AG04450 (cell line): Measurements from ENCODE around the gene IL25. TPM values are rescaled to one million over a fixed set of nuclear protein-coding genes. Genes with fewer than 3 reads are reported as not detected.

ENCODE experiments used
- CTCF ChIA-PET: fragments of 300-600, 350-600 bp; formaldehyde crosslinking; extraction: SDS; loops from one replicate; lab custom pipeline; 2022; ENCODE audit warnings: antibody characterized with exemption, inconsistent platforms; lab: Charles Lee
- POLR2A ChIA-PET: fragments of 350-600 bp; formaldehyde crosslinking; extraction: SDS; loops from one replicate; lab custom pipeline; 2021; ENCODE audit warnings: antibody characterized with exemption, inconsistent platforms; lab: Yijun Ruan, JAX
- DNase-seq: peaks from one replicate; pipeline ENCODE4 v3.0.0-alpha.2; 2011; ENCODE audit warnings: low read depth, low spot score
- H3K27ac ChIP-seq: one replicate; pipeline ENCODE4 v1.5.1; 2012; ENCODE audit warnings: low read depth, low read length, control low read depth
- H3K27me3 ChIP-seq: one replicate; pipeline ENCODE4 v1.6.0; 2012; ENCODE audit warnings: low read length; ENCODE audit not compliant: control insufficient read depth, insufficient read depth
- H3K4me3 ChIP-seq: 2 replicates; pipeline ENCODE4 v1.5.1; 2011; ENCODE audit warnings: mild to moderate bottlenecking, low read depth, low read length, control low read depth
- H3K9me3 ChIP-seq: 2 replicates; pipeline ENCODE4 v1.5.1; 2012; ENCODE audit warnings: low read length; ENCODE audit not compliant: control insufficient read depth, insufficient read depth
- CTCF ChIP-seq: IDR thresholded peaks from 2 replicates; pipeline ENCODE4 v1.5.1; 2011; ENCODE audit warnings: low read depth, low read length, control low read depth, inconsistent platforms
- polyA plus RNA-seq: library from polyadenylated mRNA; depleted of rRNA; stranded (reverse); fragments of >200 nt; gene quantifications from 2 replicates; pipeline ENCODE4 v1.2.3, GENCODE V29; 2011

Gene IL25
- polyA plus RNA-seq, 1 experiment: not detected

- TF ChIP-seq CTCF: no peak
- Histone ChIP-seq H3K27ac (no peak overlapping the region), H3K27me3 (peaks cover 17% of the 10 kb centered on the region), H3K9me3 (no peaks in the 10 kb centered on the region; the same call in 1 of the 2 replicates), H3K4me3 (no peak overlapping the region)
- no peak for DNase-seq
- ChIA-PET CTCF (no interaction called here), POLR2A (no interaction called here)
These were observed 35.7 kb downstream of the IL25 start for GRCh38 chr14:23408307-23408630.

DNA sequence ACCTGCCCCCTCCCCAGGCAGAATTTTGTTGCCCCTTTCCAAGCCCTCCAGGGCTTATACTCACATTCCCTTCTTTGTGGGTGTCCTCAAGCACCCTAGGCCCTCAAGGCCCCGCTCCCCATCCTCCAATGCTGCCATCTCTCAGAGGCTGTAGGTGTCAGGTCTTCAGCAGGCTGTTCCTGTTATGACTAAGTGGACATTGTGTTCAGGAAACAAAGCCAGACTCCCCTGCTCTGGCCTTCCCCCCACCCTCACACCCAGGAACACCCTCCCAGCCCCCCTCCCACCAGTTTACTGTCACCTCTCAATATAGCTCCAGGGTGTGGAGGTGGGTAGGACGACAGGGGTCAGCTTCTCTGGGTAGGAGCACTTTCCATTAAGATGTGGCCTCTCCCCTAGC is 36.9 kb downstream of the IL25 start:
- POLR2A ChIA-PET: no interaction called here
- Histone ChIP-seq H3K27ac (no peak overlapping the region), H3K9me3 (no peaks in the 10 kb centered on the region; the same call in 1 of the 2 replicates), H3K27me3 (peaks cover 15% of the 10 kb centered on the region), H3K4me3 (no peak overlapping the region)
- CTCF ChIA-PET: no interaction called here
- DNase-seq: no peak
- no peak for TF ChIP-seq CTCF

GRCh38 chr14:23409966-23410635 is 37.5 kb downstream of the IL25 start:
- H3K9me3 ChIP-seq: no peaks in the 10 kb centered on the region; the same call in 1 of the 2 replicates
- CTCF ChIA-PET: no interaction called here
- peaks cover 15% of the 10 kb centered on the region for H3K27me3 ChIP-seq
- H3K4me3 ChIP-seq: no peak overlapping the region
- POLR2A ChIA-PET: no interaction called here
- no peak for DNase-seq
- TF ChIP-seq CTCF: no peak
- H3K27ac ChIP-seq: no peak overlapping the region

- no peaks in the 10 kb centered on the region; the same call in 1 of the 2 replicates for H3K9me3 ChIP-seq
- ChIA-PET CTCF (no interaction called here), POLR2A (no interaction called here)
- no peak overlapping the region for H3K4me3 ChIP-seq
- H3K27ac ChIP-seq: no peak overlapping the region
- no peak for DNase-seq
- peaks cover 15% of the 10 kb centered on the region for H3K27me3 ChIP-seq
- TF ChIP-seq CTCF: no peak
These were observed 39.2 kb downstream of the IL25 start for GRCh38 chr14:23411563-23412525.

- ChIA-PET CTCF (no interaction called here), POLR2A (interaction anchor here (0.6 kb wide), 1 partner anchor 136 kb away, joined by 3 read pairs; no protein-coding TSS in a partner anchor)
- no peak for TF ChIP-seq CTCF
- H3K9me3 ChIP-seq: no peaks in the 10 kb centered on the region; the same call in 1 of the 2 replicates
- no peak overlapping the region for H3K4me3 ChIP-seq
- DNase-seq: no peak
- H3K27ac ChIP-seq: no peak overlapping the region
- H3K27me3 ChIP-seq: peaks cover 5% of the 10 kb centered on the region
These were observed 41.1 kb downstream of the IL25 start for GRCh38 chr14:23413681-23414080.
